OCI-LY7 (cell line): ENCODE measurements around the gene GABRA6.

Source experiments
- EZH2phosphoT487 ChIP-seq: fragments of 200-600 bp; sonication (generic); IDR thresholded peaks from 2 replicates; pipeline ENCODE4 v1.6.1; 2018; ENCODE audit warnings: low read depth, borderline replicate concordance, mild to moderate bottlenecking, mixed run types, antibody characterized with exemption, low read length, moderate library complexity, mixed read lengths
- TF ChIP-seq, protein P1 (sequence below): fragments of 200-600 bp; sonication (generic); conservative IDR thresholded peaks from 2 replicates; pipeline ENCODE4 v1.5.1; 2014; ENCODE audit warnings: mild to moderate bottlenecking, antibody characterized with exemption, low read length, moderate library complexity, mixed read lengths

DNA sequence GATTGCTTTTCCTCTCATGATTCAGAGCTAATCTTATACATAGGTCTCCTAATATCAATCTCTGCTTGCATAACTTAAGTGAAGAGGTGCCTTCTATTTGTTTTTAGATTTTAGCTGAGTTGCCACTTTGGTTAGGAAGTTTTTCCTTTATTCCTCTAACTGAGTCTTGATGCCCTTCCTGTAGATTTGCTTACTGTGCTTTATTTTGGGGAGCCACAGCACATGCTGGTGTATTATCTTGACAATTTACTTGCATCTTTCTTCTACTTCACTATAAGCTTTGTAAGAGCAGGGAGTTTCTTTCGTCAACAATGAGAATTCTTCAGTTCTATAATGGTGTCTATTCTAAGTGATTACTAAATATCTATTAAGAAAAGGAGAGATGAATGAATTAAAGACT lies 54.9 kb downstream of the GABRA6 start:
- TF ChIP-seq, protein P1, sequence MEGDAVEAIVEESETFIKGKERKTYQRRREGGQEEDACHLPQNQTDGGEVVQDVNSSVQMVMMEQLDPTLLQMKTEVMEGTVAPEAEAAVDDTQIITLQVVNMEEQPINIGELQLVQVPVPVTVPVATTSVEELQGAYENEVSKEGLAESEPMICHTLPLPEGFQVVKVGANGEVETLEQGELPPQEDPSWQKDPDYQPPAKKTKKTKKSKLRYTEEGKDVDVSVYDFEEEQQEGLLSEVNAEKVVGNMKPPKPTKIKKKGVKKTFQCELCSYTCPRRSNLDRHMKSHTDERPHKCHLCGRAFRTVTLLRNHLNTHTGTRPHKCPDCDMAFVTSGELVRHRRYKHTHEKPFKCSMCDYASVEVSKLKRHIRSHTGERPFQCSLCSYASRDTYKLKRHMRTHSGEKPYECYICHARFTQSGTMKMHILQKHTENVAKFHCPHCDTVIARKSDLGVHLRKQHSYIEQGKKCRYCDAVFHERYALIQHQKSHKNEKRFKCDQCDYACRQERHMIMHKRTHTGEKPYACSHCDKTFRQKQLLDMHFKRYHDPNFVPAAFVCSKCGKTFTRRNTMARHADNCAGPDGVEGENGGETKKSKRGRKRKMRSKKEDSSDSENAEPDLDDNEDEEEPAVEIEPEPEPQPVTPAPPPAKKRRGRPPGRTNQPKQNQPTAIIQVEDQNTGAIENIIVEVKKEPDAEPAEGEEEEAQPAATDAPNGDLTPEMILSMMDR, result no peak
- TF ChIP-seq EZH2phosphoT487, result no peak
